Suprapubic skin (tissue), 3 donors: ENCODE data around the gene ZNF423.

ENCODE experiments used
- CTCF ChIP-seq, 2 donors: fragments of 200-600 bp in 1 of 2; fragments of 450-650 bp in 1 of 2; sonication (generic) in 1 of 2; IDR thresholded peaks; one replicate each; pipeline ENCODE4 v1.5.1; 2016 to 2019; ENCODE audit warnings: antibody characterized with exemption in 2 of 2, mild to moderate bottlenecking in 1 of 2, moderate library complexity in 1 of 2
- POLR2AphosphoS5 ChIP-seq, 3 donors: sonication (generic); formaldehyde crosslinking; IDR thresholded peaks; one replicate each; pipeline ENCODE4 v1.6.1; 2017; ENCODE audit warnings: antibody characterized with exemption in 3 of 3

GRCh38 chr16:49578018-49578417 lies 277.9 kb downstream of the ZNF423 start:
- TF ChIP-seq POLR2AphosphoS5 (IDR thresholded peaks at IDR 0.05) (no peak), CTCF (IDR thresholded peaks at IDR 0.05) (no peak)
